GM12872 (cell line): ENCODE measurements around the gene SNRPB2.

ENCODE experiments used
- TF ChIP-seq, protein P1 (sequence below): IDR thresholded peaks from 3 replicates; pipeline ENCODE4 v1.5.1; 2011; ENCODE audit warnings: low read depth, mild to moderate bottlenecking, low read length, moderate library complexity; ENCODE audit not compliant: insufficient read depth

Gene SNRPB2

DNA sequence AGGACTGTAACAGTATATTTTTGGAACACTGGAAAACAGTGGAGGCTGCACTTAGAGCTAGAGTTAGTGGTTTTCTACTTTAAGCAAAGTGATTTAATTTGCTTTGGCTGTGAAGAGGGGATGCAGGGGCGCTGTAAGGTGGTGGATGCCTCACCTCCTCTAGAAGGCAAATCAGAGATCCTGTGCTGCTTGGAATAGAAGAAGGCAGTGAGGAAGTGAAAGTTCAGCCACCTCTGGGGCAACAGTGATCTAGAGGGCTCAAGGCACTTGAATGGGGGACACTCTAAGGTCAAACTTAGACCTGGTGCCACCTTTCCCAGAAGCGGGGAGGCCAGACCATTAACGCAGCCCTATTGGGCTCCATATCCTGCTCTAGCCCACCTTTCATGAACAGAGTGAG, 19.0 kb upstream of the SNRPB2 start:
- TF ChIP-seq, protein P1, sequence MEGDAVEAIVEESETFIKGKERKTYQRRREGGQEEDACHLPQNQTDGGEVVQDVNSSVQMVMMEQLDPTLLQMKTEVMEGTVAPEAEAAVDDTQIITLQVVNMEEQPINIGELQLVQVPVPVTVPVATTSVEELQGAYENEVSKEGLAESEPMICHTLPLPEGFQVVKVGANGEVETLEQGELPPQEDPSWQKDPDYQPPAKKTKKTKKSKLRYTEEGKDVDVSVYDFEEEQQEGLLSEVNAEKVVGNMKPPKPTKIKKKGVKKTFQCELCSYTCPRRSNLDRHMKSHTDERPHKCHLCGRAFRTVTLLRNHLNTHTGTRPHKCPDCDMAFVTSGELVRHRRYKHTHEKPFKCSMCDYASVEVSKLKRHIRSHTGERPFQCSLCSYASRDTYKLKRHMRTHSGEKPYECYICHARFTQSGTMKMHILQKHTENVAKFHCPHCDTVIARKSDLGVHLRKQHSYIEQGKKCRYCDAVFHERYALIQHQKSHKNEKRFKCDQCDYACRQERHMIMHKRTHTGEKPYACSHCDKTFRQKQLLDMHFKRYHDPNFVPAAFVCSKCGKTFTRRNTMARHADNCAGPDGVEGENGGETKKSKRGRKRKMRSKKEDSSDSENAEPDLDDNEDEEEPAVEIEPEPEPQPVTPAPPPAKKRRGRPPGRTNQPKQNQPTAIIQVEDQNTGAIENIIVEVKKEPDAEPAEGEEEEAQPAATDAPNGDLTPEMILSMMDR, result no peak

- TF ChIP-seq, protein P1, result no peak
These were observed 18.1 kb upstream of the SNRPB2 start for GRCh38 chr20:16711661-16712258.

DNA sequence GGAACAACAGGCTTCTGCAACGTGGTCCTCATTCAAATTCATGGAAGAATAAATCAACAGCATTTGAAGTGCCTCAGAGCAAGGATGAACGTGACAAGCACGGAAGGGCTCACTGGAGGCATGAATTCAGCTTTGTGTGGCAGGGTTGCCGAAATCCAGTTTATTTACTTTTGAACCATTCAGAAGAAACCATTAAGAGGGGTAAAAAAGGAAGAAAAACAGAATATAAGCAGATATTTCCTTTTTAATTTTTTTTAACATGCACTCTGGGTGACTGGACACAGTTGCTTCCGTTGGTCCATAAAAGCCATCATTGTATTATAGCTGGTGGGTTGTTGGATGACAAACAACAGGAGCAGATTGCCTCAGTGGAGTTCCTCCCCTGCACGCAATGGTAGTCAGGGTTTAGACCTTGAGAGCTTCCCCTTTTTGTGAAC, 17.3 kb upstream of the SNRPB2 start:
- TF ChIP-seq, protein P1, result no peak

DNA sequence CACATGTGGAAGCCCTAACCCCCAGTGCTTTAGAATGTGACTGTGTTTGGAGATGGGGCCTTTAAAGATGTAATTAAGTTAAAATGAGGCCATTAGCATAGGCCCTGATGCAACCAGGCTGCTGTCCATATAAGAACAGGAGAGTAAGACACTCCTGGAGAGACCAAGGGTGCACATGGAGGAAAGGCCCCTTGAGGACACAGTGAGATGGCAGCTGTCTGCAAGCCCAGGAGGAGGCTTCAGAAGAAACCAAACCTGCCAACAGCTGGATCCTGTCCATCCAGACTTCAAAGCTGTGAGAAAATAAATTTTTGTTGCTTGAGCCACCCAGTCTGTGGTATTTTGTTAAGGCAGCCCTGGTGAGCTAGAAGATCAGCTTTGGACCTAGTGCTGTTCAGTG, 16.8 kb upstream of the SNRPB2 start:
- TF ChIP-seq, protein P1, result no peak

- TF ChIP-seq, protein P1, result no peak
These were observed 15.6 kb upstream of the SNRPB2 start for GRCh38 chr20:16714242-16714641.

- TF ChIP-seq, protein P1, result no peak
These were observed 15.1 kb upstream of the SNRPB2 start for GRCh38 chr20:16714751-16715150.

GRCh38 chr20:16719421-16719820, 10.4 kb upstream of the SNRPB2 start:
- TF ChIP-seq, protein P1, result no peak

- TF ChIP-seq, protein P1, result no peak
These were observed 746 bp upstream of the SNRPB2 start for GRCh38 chr20:16729080-16729479.
